Mesendoderm (in vitro differentiated cells): ENCODE measurements around the gene OR56A3.

Experiments
- DNase-seq: peaks from one replicate; pipeline ENCODE4 v3.0.0; 2013
- H2AK5ac ChIP-seq: 2 replicates; pipeline ENCODE4 v1.6.1; 2013; ENCODE audit warnings: low read length, inconsistent platforms
- H2BK120ac ChIP-seq: 2 replicates; pipeline ENCODE4 v1.6.1; 2013; ENCODE audit warnings: low read depth, mild to moderate bottlenecking, low read length, moderate library complexity, mixed read lengths
- H2BK15ac ChIP-seq: replicated peaks from 2 replicates; pipeline ENCODE4 v1.6.1; 2013; ENCODE audit warnings: low read depth, mild to moderate bottlenecking, moderate library complexity
- H2BK5ac ChIP-seq: 2 replicates; pipeline ENCODE4 v1.6.1; 2013; ENCODE audit warnings: low read length, inconsistent platforms
- H3K18ac ChIP-seq: 2 replicates; pipeline ENCODE4 v1.6.1; 2013; ENCODE audit warnings: mild to moderate bottlenecking, low read length, mixed read lengths
- H3K23ac ChIP-seq: one replicate; pipeline ENCODE4 v1.6.1; 2013; ENCODE audit warnings: low read length
- H3K27ac ChIP-seq: 2 replicates; pipeline ENCODE4 v1.5.1; 2013; ENCODE audit warnings: low read depth, mild to moderate bottlenecking, inconsistent platforms, low read length, moderate library complexity
- H3K27me3 ChIP-seq: 2 replicates; pipeline ENCODE4 v1.6.1; 2013; ENCODE audit warnings: low read length, control low read depth, mild to moderate bottlenecking, inconsistent platforms; ENCODE audit not compliant: insufficient read depth, poor library complexity
- H3K36me3 ChIP-seq: 2 replicates; pipeline ENCODE4 v1.6.1; 2013; ENCODE audit warnings: low read length, inconsistent platforms; ENCODE audit not compliant: control insufficient read depth, insufficient read depth
- H3K4ac ChIP-seq: one replicate; pipeline ENCODE4 v1.6.1; 2013; ENCODE audit warnings: low read depth, mild to moderate bottlenecking, low read length, moderate library complexity
- H3K4me1 ChIP-seq: 2 replicates; pipeline ENCODE4 v1.6.1; 2013; ENCODE audit warnings: low read depth, low read length, inconsistent platforms; ENCODE audit not compliant: control insufficient read depth
- H3K4me2 ChIP-seq: 2 replicates; pipeline ENCODE4 v1.6.1; 2013; ENCODE audit warnings: low read length
- H3K4me3 ChIP-seq: 2 replicates; pipeline ENCODE4 v1.5.1; 2013; ENCODE audit warnings: mild to moderate bottlenecking, low read length
- H3K56ac ChIP-seq: one replicate; pipeline ENCODE4 v1.6.1; 2013; ENCODE audit warnings: low read length
- H3K79me1 ChIP-seq: 2 replicates; pipeline ENCODE4 v1.6.1; 2013; ENCODE audit warnings: low read length, inconsistent platforms
- H3K79me2 ChIP-seq: 2 replicates; pipeline ENCODE4 v1.6.1; 2013; ENCODE audit warnings: mild to moderate bottlenecking, low read length; ENCODE audit not compliant: control insufficient read depth, insufficient read depth
- H3K9ac ChIP-seq: 2 replicates; pipeline ENCODE4 v1.6.1; 2013; ENCODE audit warnings: low read length, inconsistent platforms
- H4K5ac ChIP-seq: one replicate; pipeline ENCODE4 v1.6.1; 2013; ENCODE audit warnings: low read length
- H4K8ac ChIP-seq: one replicate; pipeline ENCODE4 v1.6.1; 2013; ENCODE audit warnings: low read depth, mild to moderate bottlenecking, control low read depth, low read length, moderate library complexity
- WGBS: extraction: QIAGEN DNeasy Blood & Tissue Kit; methylation state at CpG from one replicate; pipeline ENCODE4 v1.1.7; 2013; ENCODE audit warnings: low lambda C conversion rate, missing lambda C conversion rate; ENCODE audit not compliant: insufficient coverage; ENCODE audit errors: extremely low coverage; 5-methylcytosine and 5-hydroxymethylcytosine counted together

The OR56A3 gene

DNA sequence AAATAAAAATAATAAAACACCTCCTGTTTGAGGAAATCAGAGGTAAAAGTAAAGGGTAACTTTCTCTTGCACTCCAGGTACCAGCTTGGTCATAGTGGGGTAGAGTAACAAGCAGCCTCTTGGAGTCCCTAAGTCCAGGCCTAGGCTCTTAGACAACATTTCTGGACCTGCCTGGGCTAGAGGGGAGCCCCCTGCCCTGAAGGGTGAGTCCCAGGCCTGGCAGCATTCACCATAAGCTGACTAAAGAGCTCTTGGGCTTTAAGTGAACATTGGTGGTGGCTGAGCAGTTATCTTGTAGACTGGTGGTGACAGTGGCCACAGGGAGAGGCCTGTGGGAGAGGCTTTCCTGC is 18.6 kb upstream of the OR56A3 start:
- Histone ChIP-seq H3K79me2 (no peaks in the 10 kb centered on the region), H3K4ac (no peak overlapping the region), H3K56ac (no peak overlapping the region), H2AK5ac (no peak overlapping the region), H4K8ac (no peak overlapping the region), H3K27ac (no peak overlapping the region), H2BK120ac (no peak overlapping the region), H2BK15ac (no peak overlapping the region), H3K4me2 (no peak overlapping the region), H4K5ac (no peak overlapping the region), H3K36me3 (no peaks in the 10 kb centered on the region), H3K27me3 (no peaks in the 10 kb centered on the region), H2BK5ac (no peak overlapping the region), H3K9ac (no peak overlapping the region), H3K18ac (no peak overlapping the region), H3K4me3 (no peak overlapping the region), H3K4me1 (no peaks in the 10 kb centered on the region), H3K79me1 (no peaks in the 10 kb centered on the region), H3K23ac (no peak overlapping the region)
- DNase-seq, result no peak

DNA sequence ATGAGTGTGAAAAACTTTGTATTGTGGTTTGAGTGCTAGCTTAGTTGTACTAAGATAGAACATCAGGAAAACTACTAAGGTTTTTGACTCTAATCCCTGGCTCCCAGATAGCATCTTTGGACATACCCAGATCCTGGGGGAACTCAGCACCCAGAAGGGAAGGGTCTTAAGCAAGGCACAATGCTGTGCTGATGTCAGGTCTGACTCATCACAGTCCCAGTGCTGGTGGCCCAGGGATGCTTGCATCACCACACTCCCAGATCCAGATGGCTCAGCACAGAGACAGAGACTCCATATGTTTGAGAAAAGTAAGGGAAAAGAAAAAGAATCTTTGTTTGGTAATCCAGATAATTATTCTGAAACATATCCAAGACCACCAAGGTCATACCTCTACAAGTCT is 18.3 kb upstream of the OR56A3 start:
- Histone ChIP-seq H3K27ac (no peak overlapping the region), H3K36me3 (no peaks in the 10 kb centered on the region), H3K4me2 (no peak overlapping the region), H3K79me1 (no peaks in the 10 kb centered on the region), H3K4me1 (no peaks in the 10 kb centered on the region), H4K8ac (no peak overlapping the region), H3K23ac (no peak overlapping the region), H3K9ac (no peak overlapping the region), H3K4me3 (no peak overlapping the region), H2AK5ac (no peak overlapping the region), H2BK15ac (no peak overlapping the region), H4K5ac (no peak overlapping the region), H3K56ac (no peak overlapping the region), H3K4ac (no peak overlapping the region), H2BK120ac (no peak overlapping the region), H3K79me2 (no peaks in the 10 kb centered on the region), H2BK5ac (no peak overlapping the region), H3K18ac (no peak overlapping the region), H3K27me3 (no peaks in the 10 kb centered on the region)
- peak; percentile 3 for DNase-seq

DNA sequence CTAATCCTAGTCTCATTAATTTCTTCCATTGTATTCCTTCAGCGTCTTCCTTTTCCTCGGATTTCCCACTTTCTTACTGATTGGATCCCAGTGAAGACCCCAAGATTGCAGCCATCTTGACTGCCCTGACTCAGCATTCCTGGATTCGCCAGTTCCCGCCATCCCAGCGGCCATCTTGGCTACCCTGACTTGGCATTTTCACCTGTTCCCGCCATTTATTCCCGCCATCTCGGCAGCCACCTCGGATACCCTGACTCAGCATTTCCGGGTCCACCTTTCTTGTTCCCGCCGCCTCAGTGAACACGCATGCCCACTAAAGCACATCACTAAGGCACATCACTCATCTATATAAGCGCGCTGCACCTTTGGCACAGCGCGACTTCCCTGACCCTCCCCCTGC is 13.8 kb upstream of the OR56A3 start:
- H3K18ac ChIP-seq, result no peak overlapping the region
- no CpG with 5 or more reads among the region's 17 CpGs for WGBS
- no peak overlapping the region for H3K56ac ChIP-seq
- H3K4me1 ChIP-seq, result no peaks in the 10 kb centered on the region
- no peak overlapping the region for H3K23ac ChIP-seq
- no peak overlapping the region for H2AK5ac ChIP-seq
- no peak overlapping the region for H3K4me3 ChIP-seq
- H3K4me2 ChIP-seq, result no peak overlapping the region
- H2BK15ac ChIP-seq, result no peak overlapping the region
- no peak overlapping the region for H2BK120ac ChIP-seq
- no peak overlapping the region for H2BK5ac ChIP-seq
- no peak for DNase-seq
- no peak overlapping the region for H3K9ac ChIP-seq
- H3K27me3 ChIP-seq, result no peaks in the 10 kb centered on the region
- no peak overlapping the region for H4K8ac ChIP-seq
- H4K5ac ChIP-seq, result no peak overlapping the region
- no peaks in the 10 kb centered on the region for H3K79me2 ChIP-seq
- no peaks in the 10 kb centered on the region for H3K79me1 ChIP-seq
- H3K36me3 ChIP-seq, result no peaks in the 10 kb centered on the region
- H3K27ac ChIP-seq, result no peak overlapping the region
- H3K4ac ChIP-seq, result no peak overlapping the region

DNA sequence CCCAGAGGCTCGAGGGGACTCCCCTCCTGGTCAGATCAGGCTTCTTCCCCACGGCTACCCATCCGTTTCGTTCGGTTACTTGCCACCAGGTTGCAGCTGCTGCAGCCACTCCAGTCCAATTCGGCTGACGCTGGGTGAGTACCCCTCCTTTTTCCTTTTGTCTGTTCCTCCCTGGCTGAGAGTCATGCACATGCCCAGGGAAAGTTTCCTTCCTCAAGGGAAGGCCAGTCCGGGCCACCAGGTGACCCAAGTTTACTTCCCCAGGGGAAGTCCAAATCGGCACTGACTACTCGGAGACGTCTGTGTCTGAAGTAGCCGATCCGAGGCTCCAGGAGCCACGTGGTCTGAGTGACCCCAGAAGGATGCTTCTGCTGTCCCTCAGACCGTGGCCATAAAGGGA is 13.2 kb upstream of the OR56A3 start:
- Histone ChIP-seq H2BK5ac (no peak overlapping the region), H3K56ac (no peak overlapping the region), H3K27ac (no peak overlapping the region), H3K79me2 (no peaks in the 10 kb centered on the region), H3K27me3 (no peaks in the 10 kb centered on the region), H3K4ac (no peak overlapping the region), H2BK120ac (no peak overlapping the region), H4K5ac (no peak overlapping the region), H3K4me1 (no peaks in the 10 kb centered on the region), H3K36me3 (no peaks in the 10 kb centered on the region), H3K4me3 (no peak overlapping the region), H3K79me1 (no peaks in the 10 kb centered on the region), H3K23ac (no peak overlapping the region), H3K18ac (no peak overlapping the region), H3K9ac (no peak overlapping the region), H2AK5ac (no peak overlapping the region), H3K4me2 (no peak overlapping the region), H2BK15ac (no peak overlapping the region), H4K8ac (no peak overlapping the region)
- DNase-seq, result no peak
- no CpG with 5 or more reads among the region's 15 CpGs for WGBS

DNA sequence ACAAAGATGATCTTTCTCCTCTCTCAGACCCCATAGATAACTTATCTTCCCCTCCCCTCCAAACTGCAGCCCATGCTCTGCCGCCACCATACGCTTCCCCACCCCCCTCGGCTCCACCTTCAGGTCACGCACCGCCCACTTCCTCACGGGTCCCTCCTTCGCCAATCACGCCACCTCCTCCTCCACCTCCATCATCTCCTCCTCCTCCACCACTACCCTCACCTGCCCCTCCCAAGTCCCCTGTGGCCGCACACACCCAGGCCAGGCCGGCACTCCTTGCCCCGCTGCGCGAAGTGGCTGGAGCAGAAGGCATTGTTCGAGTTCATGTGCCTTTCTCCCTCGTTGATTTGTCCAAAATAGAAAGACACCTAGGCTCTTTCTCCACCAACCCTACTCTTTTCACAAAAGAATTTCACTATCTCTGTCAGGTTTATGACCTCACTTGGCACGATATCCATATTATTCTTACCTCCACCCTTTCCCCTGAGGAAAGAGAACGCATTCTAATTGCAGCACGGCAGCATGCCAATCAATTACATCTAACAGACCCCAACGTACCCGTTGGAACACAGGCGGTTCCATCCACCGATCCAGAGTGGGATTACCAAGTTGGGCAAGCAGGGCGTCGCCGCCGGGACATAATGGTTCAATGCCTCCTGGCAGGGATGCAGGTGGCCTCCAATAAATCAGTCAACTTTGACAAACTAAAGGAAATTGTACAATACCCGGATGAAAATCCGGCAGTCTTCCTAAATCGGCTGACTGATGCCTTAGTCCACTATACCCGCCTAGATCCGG is 12.3 kb upstream of the OR56A3 start:
- Histone ChIP-seq H3K4me2 (no peak overlapping the region), H2BK120ac (no peak overlapping the region), H3K36me3 (no peaks in the 10 kb centered on the region), H3K79me1 (no peaks in the 10 kb centered on the region), H4K8ac (no peak overlapping the region), H3K27me3 (no peaks in the 10 kb centered on the region), H3K9ac (no peak overlapping the region), H3K23ac (no peak overlapping the region), H3K4ac (no peak overlapping the region), H3K18ac (no peak overlapping the region), H2AK5ac (no peak overlapping the region), H2BK15ac (no peak overlapping the region), H4K5ac (no peak overlapping the region), H3K56ac (no peak overlapping the region), H2BK5ac (no peak overlapping the region), H3K4me1 (no peaks in the 10 kb centered on the region), H3K79me2 (no peaks in the 10 kb centered on the region), H3K27ac (no peak overlapping the region), H3K4me3 (no peak overlapping the region)
- no CpG with 5 or more reads among the region's 31 CpGs for WGBS
- DNase-seq, result no peak

DNA sequence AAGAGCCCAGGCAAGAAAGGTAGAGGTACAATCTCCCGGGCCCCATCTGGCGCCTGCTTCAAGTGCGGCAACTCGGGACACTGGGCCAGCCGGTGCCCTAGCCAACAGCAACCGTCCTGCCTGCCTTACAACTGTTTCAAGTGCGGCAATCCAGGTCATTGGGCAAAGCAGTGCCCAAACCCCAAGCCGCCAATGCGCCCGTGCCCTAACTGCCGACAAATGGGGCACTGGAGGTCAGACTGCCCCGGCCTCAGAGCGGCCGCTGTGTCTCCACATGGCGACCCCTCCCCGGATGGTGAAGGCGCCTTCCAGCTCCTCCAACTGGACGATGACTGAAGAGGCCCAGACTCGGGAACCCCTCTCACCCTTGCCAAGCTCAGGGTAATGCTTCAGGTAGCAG is 11.4 kb upstream of the OR56A3 start:
- H3K56ac ChIP-seq, result no peak overlapping the region
- H3K9ac ChIP-seq, result no peak overlapping the region
- H2BK120ac ChIP-seq, result no peak overlapping the region
- no peak overlapping the region for H2BK5ac ChIP-seq
- H3K4me1 ChIP-seq, result no peaks in the 10 kb centered on the region
- no peak overlapping the region for H4K5ac ChIP-seq
- H3K4me2 ChIP-seq, result no peak overlapping the region
- H3K4ac ChIP-seq, result no peak overlapping the region
- H3K4me3 ChIP-seq, result no peak overlapping the region
- H3K79me2 ChIP-seq, result no peaks in the 10 kb centered on the region
- no peak for DNase-seq
- no peaks in the 10 kb centered on the region for H3K27me3 ChIP-seq
- H3K36me3 ChIP-seq, result no peaks in the 10 kb centered on the region
- no peak overlapping the region for H2BK15ac ChIP-seq
- no CpG with 5 or more reads among the region's 19 CpGs for WGBS
- H4K8ac ChIP-seq, result no peak overlapping the region
- H3K79me1 ChIP-seq, result no peaks in the 10 kb centered on the region
- H3K18ac ChIP-seq, result no peak overlapping the region
- no peak overlapping the region for H3K27ac ChIP-seq
- no peak overlapping the region for H3K23ac ChIP-seq
- H2AK5ac ChIP-seq, result no peak overlapping the region
